GM19193 (cell line): ENCODE results near the gene IGSF11.

ENCODE experiments used
- POLR2A ChIP-seq: IDR thresholded peaks from 4 replicates; pipeline ENCODE4 v1.6.1; 2011; ENCODE audit not compliant: insufficient read depth, insufficient read length; ENCODE audit errors: extremely low read depth

The IGSF11 gene, protein sequence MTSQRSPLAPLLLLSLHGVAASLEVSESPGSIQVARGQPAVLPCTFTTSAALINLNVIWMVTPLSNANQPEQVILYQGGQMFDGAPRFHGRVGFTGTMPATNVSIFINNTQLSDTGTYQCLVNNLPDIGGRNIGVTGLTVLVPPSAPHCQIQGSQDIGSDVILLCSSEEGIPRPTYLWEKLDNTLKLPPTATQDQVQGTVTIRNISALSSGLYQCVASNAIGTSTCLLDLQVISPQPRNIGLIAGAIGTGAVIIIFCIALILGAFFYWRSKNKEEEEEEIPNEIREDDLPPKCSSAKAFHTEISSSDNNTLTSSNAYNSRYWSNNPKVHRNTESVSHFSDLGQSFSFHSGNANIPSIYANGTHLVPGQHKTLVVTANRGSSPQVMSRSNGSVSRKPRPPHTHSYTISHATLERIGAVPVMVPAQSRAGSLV

GRCh38 chr3:119034256-119035013, at the start of gene IGSF11:
Gene IGSF11 (minus strand): TSS chr3:119034846. CDS start chr3:119034582, 264 bp downstream.
- TF ChIP-seq POLR2A, result no peak

- TF ChIP-seq POLR2A, result no peak
These were observed 45.7 kb upstream of the IGSF11 start for GRCh38 chr3:119080364-119080763.

GRCh38 chr3:119073258-119074001, 38.8 kb upstream of the IGSF11 start:
- no peak for TF ChIP-seq POLR2A

- no peak for TF ChIP-seq POLR2A
These were observed 35.1 kb upstream of the IGSF11 start for GRCh38 chr3:119069725-119070124.

- no peak for TF ChIP-seq POLR2A
These were observed 28.8 kb upstream of the IGSF11 start for GRCh38 chr3:119063471-119063870.

- no peak for TF ChIP-seq POLR2A
These were observed 28.2 kb upstream of the IGSF11 start for GRCh38 chr3:119062892-119063291.

DNA sequence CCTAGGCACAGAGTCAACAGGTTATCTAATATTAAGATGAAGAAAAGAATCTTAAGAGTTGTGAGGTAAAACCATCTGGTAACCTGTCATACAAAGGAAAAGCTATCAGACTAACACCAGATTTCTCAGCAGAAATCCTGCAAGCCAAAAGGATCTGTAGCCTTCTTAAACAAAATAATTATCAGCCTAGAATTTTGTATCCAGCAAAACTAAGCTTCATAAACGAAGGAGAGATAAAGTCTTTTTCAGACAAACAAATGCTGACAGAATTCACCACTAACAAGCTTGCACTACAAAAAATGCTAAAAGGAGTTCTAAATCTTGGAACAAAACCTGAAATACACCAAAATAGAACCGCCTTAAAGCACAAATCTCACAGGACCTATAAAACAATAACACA, 9.9 kb upstream of the IGSF11 start:
- no peak for TF ChIP-seq POLR2A

- TF ChIP-seq POLR2A, result no peak
These were observed 7.5 kb upstream of the IGSF11 start for GRCh38 chr3:119042162-119042561.

GRCh38 chr3:119035014-119035346, 334 bp upstream of the IGSF11 start:
- no peak for TF ChIP-seq POLR2A

- no peak for TF ChIP-seq POLR2A
These were observed 1.0 kb downstream of the IGSF11 start for GRCh38 chr3:119033393-119034255.

DNA sequence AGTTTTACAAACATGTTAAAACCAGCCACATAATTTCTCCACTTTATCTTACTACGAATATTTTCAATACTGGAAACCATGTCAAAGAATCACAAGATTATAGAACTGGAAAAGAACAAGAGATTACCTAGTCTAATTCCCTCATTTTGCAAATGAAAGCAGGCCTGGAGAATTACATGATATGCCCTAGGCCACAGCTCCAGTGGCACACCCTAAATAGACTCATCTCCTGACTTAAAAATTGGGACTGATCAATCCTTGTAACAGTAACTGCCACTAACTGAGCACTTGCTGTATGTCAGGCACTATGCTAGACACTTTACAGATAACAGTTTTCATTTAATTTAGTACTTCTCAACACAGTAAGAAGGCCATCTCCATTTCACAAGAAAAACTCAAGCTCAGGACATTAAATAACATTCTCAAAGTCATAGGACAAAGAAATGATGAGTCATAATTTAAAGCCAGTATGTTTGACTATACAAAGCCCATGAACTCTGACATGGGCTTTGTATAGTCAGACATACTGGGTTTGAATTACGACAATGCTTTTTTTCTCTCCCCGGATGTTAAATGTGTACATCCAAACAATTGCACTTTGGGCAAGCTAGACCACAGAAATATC, 9.4 kb downstream of the IGSF11 start:
- TF ChIP-seq POLR2A, result no peak

DNA sequence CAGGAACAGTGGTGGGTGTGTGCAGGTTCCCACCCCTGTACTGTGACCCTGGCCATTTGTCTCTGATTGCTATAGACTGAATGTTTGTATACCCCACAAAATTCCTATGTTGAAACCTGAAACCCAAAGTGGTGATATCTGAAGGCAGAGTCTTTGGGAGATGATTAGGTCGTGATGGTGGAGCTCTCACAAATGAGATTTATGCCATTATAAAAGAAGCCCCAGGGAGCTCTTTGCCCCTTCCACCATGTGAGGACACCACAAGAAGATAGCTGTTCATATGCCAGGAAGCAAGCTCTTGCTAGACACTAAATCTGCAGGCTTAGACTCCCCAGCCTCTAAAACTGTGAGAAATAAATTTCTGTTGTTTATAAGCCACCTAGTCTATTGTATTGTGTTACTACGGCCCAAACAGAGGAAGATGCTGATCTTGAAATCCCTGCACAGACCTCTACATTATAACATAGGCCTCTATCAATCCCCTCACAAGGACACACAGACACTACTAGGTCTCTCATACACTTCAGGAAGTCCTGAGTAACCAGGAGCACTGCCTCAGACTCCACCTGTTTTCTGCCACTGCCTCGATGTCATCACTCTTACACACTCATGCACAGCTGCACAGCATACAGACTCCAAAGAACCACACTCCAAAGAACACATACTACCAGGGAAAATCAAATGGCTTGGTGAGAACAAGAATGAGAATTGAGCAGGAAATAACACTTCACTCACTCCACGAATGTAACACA, 14.7 kb downstream of the IGSF11 start:
- no peak for TF ChIP-seq POLR2A
